PC-3 (cell line): ENCODE results near the gene DPEP2.

ENCODE experiments used
- EZH2phosphoT487 ChIP-seq: fragments of 300-600 bp; sonication (generic); IDR thresholded peaks from 2 replicates; pipeline ENCODE4 v1.6.1; 2018; ENCODE audit warnings: mild to moderate bottlenecking, antibody characterized with exemption, low read length, borderline replicate concordance
- TF ChIP-seq, protein P1 (sequence below): fragments of 300-600 bp; sonication (generic); conservative IDR thresholded peaks from 2 replicates; pipeline ENCODE4 v1.5.1; 2017; ENCODE audit warnings: antibody characterized with exemption, low read depth, mild to moderate bottlenecking, low read length

DNA sequence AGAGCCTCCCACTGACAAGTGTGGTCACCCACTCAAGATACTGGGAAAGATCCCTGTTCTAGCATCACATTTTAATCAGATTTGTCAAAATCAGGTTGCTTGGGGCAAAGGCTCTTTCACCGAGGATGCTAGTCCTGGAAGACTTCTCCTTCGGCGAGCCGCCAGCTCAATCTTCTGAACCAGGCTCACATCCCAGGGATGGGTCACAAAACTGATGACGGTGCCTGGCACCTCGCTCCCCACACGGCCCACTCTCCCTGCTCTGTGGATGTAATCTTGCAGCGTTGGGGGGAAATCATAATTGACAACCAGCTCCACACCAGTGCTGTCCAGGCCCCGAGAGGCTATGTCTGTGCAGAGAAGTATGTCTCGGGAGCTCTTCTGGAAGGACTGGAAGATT, 22.2 kb upstream of the DPEP2 start:
- TF ChIP-seq, protein P1, sequence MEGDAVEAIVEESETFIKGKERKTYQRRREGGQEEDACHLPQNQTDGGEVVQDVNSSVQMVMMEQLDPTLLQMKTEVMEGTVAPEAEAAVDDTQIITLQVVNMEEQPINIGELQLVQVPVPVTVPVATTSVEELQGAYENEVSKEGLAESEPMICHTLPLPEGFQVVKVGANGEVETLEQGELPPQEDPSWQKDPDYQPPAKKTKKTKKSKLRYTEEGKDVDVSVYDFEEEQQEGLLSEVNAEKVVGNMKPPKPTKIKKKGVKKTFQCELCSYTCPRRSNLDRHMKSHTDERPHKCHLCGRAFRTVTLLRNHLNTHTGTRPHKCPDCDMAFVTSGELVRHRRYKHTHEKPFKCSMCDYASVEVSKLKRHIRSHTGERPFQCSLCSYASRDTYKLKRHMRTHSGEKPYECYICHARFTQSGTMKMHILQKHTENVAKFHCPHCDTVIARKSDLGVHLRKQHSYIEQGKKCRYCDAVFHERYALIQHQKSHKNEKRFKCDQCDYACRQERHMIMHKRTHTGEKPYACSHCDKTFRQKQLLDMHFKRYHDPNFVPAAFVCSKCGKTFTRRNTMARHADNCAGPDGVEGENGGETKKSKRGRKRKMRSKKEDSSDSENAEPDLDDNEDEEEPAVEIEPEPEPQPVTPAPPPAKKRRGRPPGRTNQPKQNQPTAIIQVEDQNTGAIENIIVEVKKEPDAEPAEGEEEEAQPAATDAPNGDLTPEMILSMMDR, result no peak
- TF ChIP-seq EZH2phosphoT487, result no peak
